ENCODE results near the gene GPS1.

- TF ChIP-seq GATA2 (IDR thresholded peaks at IDR 0.05; ENCODE audit: low read depth, low read length) (no peak), GATA3 (IDR thresholded peaks at IDR 0.05; ENCODE audit: low read depth, low read length) (no peak)
Measured at GRCh38 chr17:82018152-82018988, 33.3 kb upstream of the GPS1 start.
